Lung (tissue), 12 donors: ENCODE results near the gene MUC2. TPM values are rescaled to one million over a fixed set of nuclear protein-coding genes. Genes with fewer than 3 reads are reported as not detected.

Source experiments
- ATAC-seq: fragments of 200-7000 bp; cut with Tn5 transposase; one replicate; pipeline ENCODE4 v1.9.1; 2020; ENCODE audit warnings: moderate number of reproducible peaks; ENCODE audit not compliant: insufficient read depth, low FRiP score
- DNase-seq, 3 donors: peaks; one replicate each; pipeline ENCODE4 v3.0.0-alpha.2; 2013 to 2017
- H3K27ac ChIP-seq, 2 donors: one replicate each; pipeline ENCODE4 v1.5.1; 2013; ENCODE audit warnings: mild to moderate bottlenecking in 2 of 2, moderate library complexity in 2 of 2, control low read depth in 1 of 2, inconsistent platforms in 1 of 2, low read depth in 1 of 2, low read length in 1 of 2
- H3K27me3 ChIP-seq, 3 donors: one replicate each; pipeline ENCODE4 v1.5.1; 2013; ENCODE audit warnings: low read length in 2 of 3; ENCODE audit not compliant: control insufficient read depth in 3 of 3, insufficient read depth in 3 of 3
- H3K36me3 ChIP-seq, 4 donors: one replicate each; pipeline ENCODE4 v1.5.1; 2013; ENCODE audit warnings: low read length in 4 of 4, mild to moderate bottlenecking in 1 of 4, moderate library complexity in 1 of 4; ENCODE audit not compliant: control insufficient read depth in 4 of 4, insufficient read depth in 4 of 4
- H3K4me1 ChIP-seq, 5 donors: one replicate each; pipeline ENCODE4 v1.5.1; 2013; ENCODE audit warnings: low read length in 5 of 5, mild to moderate bottlenecking in 2 of 5, moderate library complexity in 1 of 5; ENCODE audit not compliant: control insufficient read depth in 5 of 5, insufficient read depth in 5 of 5
- H3K4me3 ChIP-seq: one replicate; pipeline ENCODE4 v1.5.1; 2013; ENCODE audit warnings: mild to moderate bottlenecking, control low read depth, moderate library complexity
- H3K9ac ChIP-seq, 2 donors: one replicate each; pipeline ENCODE4 v1.5.1; 2013; ENCODE audit warnings: low read length in 2 of 2, control low read depth in 1 of 2; ENCODE audit not compliant: insufficient read depth in 1 of 2
- H3K9me3 ChIP-seq, 4 donors: one replicate each; pipeline ENCODE4 v1.5.1; 2013; ENCODE audit warnings: low read length in 3 of 4, mild to moderate bottlenecking in 1 of 4, moderate library complexity in 1 of 4; ENCODE audit not compliant: control insufficient read depth in 4 of 4, insufficient read depth in 3 of 4
- WGBS, 2 donors: extraction: QIAGEN DNeasy Blood & Tissue Kit; methylation state at CpG; one replicate each; pipeline ENCODE4 v1.1.7; 2013; 5-methylcytosine and 5-hydroxymethylcytosine counted together
- polyA plus RNA-seq, 2 donors: library from polyadenylated mRNA; stranded (reverse); fragments of 200-250 nt; gene quantifications; one replicate each; pipeline ENCODE4 v1.2.1, GENCODE V29; 2013
- total RNA-seq, 2 donors: library from RNA; depleted of rRNA in 1 of 2; stranded (reverse); fragments of >200 nt in 1 of 2; gene quantifications; one replicate each; pipeline ENCODE4 v1.2.1, GENCODE V29; 2014 to 2021
- TF ChIP-seq, protein P1 (sequence below): IDR thresholded peaks from 2 replicates; pipeline ENCODE4 v1.5.1; 2012; ENCODE audit warnings: mild to moderate bottlenecking; ENCODE audit errors: control extremely low read depth, extremely low read depth
- donor health status: control.
- donor health status: control.
- donor health status: Bipolar disorder and iron deficiency.
- donor health status: healthy.
- donor health status: DM: yes; HTN: yes; CAD: no.

MUC2 gene
- total and polyA plus RNA-seq, 4 donors = 0.03 to 0.43 (median 0.30) TPM

DNA sequence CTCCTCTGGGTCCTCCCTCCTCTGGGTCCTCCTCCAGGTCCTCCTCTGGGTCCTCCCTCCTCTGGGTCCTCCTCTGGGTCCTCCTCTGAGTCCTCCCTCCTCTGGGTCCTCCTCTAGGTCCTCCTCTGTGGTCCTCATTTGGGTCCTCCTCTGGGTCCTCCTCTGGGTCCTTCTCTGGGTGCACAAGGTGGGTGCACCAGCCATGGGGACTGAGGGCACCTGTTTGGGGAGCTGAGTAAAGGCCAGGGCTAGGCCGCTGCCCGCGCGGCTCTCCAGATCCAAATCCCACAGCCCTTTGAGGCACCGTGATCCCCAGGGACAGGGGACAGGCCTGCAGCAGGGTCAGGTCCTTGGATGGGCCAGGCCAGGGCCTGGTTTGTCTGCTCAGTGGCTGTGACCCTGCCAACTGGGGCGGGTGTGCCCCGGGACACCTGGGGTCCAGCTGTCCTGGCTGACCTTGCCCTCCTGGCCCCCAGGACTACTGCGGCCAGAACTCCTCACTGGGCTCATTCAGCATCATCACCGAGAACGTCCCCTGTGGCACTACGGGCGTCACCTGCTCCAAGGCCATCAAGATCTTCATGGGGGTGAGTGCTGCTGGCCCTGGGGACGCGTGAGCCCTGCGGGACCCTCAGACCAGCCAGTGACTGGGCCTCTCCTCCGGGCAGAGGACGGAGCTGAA, 12.7 kb downstream of the MUC2 start:
- TF ChIP-seq, protein P1, sequence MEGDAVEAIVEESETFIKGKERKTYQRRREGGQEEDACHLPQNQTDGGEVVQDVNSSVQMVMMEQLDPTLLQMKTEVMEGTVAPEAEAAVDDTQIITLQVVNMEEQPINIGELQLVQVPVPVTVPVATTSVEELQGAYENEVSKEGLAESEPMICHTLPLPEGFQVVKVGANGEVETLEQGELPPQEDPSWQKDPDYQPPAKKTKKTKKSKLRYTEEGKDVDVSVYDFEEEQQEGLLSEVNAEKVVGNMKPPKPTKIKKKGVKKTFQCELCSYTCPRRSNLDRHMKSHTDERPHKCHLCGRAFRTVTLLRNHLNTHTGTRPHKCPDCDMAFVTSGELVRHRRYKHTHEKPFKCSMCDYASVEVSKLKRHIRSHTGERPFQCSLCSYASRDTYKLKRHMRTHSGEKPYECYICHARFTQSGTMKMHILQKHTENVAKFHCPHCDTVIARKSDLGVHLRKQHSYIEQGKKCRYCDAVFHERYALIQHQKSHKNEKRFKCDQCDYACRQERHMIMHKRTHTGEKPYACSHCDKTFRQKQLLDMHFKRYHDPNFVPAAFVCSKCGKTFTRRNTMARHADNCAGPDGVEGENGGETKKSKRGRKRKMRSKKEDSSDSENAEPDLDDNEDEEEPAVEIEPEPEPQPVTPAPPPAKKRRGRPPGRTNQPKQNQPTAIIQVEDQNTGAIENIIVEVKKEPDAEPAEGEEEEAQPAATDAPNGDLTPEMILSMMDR = no peak
- no peak overlapping the region for H3K9ac ChIP-seq
- WGBS, 2 donors = 94 to 95% methylated on average over 16 to 17 of the region's 17 CpGs
- no peaks in the 10 kb centered on the region for H3K27me3 ChIP-seq
- H3K9me3 ChIP-seq = peaks cover 0 to 4% (median 0%) of the 10 kb centered on the region in 4 donors
- no peaks in the 10 kb centered on the region for H3K4me1 ChIP-seq
- no peak for ATAC-seq
- no peak overlapping the region for H3K27ac ChIP-seq
- DNase-seq = no peak
- H3K36me3 ChIP-seq = no peaks in the 10 kb centered on the region
- H3K4me3 ChIP-seq = no peak overlapping the region

DNA sequence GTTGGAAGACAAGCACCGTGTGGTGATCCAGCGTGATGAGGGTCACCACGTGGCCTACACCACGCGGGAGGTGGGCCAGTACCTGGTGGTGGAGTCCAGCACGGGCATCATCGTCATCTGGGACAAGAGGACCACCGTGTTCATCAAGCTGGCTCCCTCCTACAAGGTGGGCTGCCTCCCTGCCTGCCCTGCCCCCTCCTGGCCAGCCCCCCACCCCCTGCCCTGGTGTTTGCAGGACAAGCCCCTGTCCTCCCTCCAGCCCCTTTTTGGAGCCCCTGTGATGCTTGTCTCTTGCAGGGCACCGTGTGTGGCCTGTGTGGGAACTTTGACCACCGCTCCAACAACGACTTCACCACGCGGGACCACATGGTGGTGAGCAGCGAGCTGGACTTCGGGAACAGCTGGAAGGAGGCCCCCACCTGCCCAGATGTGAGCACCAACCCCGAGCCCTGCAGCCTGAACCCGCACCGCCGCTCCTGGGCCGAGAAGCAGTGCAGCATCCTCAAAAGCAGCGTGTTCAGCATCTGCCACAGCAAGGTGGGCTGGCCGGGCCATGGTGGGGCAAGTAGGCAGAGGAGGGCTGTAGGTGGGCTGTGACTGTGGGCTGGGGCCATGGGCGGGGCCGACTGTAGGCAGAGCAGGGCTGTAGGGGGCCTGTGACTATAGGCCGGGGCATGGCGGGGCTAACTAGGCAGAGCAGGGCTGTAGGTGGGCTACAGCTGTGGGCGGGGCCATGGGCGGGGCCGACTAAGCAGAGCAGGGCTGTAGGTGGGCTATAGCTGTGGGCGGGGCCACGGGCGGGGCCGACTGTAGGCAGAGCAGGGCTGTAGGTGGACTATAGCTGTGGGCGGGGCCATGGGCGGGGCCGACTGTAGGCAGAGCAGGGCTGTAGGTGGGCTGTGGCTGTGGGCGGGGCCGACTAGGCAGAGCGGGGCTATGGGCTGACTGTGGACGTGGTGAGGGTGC, 13.6 kb downstream of the MUC2 start:
- H3K27ac ChIP-seq = no peak overlapping the region
- no peaks in the 10 kb centered on the region for H3K4me1 ChIP-seq
- H3K4me3 ChIP-seq = no peak overlapping the region
- H3K36me3 ChIP-seq = no peaks in the 10 kb centered on the region
- no peak for ATAC-seq
- no peak overlapping the region for H3K9ac ChIP-seq
- WGBS, 2 donors = 85 to 93% methylated on average over 31 to 35 of the region's 40 CpGs
- TF ChIP-seq, protein P1 = no peak
- H3K27me3 ChIP-seq = no peaks in the 10 kb centered on the region
- peaks cover 0 to 4% (median 0%) of the 10 kb centered on the region in 4 donors for H3K9me3 ChIP-seq
- DNase-seq = no peak

DNA sequence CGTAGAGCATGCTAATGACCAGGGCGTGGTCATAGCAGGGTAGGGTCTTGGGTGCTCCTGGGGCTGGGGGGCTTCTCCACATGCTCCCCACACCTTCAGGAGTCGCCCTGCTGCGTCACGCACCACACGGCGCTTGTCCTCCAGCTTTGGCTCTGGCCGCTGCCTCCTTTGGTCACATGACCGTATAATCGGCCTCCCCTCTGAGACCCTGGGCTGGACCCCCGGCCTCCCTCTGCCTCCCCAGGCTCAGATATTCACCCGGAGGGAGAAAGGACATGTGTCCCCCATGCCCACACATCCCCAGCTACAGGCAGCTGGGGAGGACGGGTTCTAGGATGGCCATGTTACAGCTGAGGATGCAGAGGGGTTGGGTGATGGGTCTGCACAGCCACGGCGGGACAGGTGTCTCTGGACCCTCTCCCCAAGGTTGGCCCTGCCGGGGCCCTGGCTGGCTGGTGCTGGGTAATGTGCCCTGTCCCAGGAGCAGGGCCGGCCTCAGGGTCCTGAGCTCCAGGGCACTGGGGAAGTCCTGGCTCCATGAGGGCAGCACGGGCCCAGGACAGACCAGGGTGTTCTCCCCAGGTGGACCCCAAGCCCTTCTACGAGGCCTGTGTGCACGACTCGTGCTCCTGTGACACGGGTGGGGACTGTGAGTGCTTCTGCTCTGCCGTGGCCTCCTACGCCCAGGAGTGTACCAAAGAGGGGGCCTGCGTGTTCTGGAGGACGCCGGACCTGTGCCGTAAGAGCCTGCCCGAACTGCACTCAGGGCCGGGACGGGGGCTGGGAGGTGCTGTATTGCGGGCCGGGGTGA, 14.5 kb downstream of the MUC2 start:
- Histone ChIP-seq H3K27me3 (no peaks in the 10 kb centered on the region), H3K36me3 (no peaks in the 10 kb centered on the region), H3K9ac (no peak overlapping the region), H3K4me1 (no peaks in the 10 kb centered on the region), H3K27ac (no peak overlapping the region), H3K4me3 (no peak overlapping the region), H3K9me3 (peaks cover 0 to 4% (median 0%) of the 10 kb centered on the region in 4 donors)
- ATAC-seq (no peak), DNase-seq (no peak)
- WGBS, 2 donors = 94 to 97% methylated on average over 33 of the region's 33 CpGs
- TF ChIP-seq, protein P1 = no peak
